ENCODE measurements around the gene ZGPAT. TPM values are rescaled to one million over a fixed set of nuclear protein-coding genes. Genes with fewer than 3 reads are reported as not detected.

Gene ZGPAT
- total RNA-seq, 1 donor: 14.0 TPM

- no peaks in the 10 kb centered on the region for H3K27me3 ChIP-seq (ENCODE audit: insufficient read depth, low read length)
- no peak overlapping the region for H3K4me3 ChIP-seq (ENCODE audit: low read length)
- peaks cover 12% of the 10 kb centered on the region for H3K4me1 ChIP-seq (ENCODE audit: insufficient read depth, low read length)
- H3K9me3 ChIP-seq (ENCODE audit: low read depth, low read length): no peaks in the 10 kb centered on the region
Observed at GRCh38 chr20:63746751-63747315, 39.0 kb downstream of the ZGPAT start.

GRCh38 chr20:63747622-63748069 is 39.8 kb downstream of the ZGPAT start:
- Histone ChIP-seq H3K4me3 (ENCODE audit: low read length) (no peak overlapping the region), H3K9me3 (ENCODE audit: low read depth, low read length) (no peaks in the 10 kb centered on the region), H3K4me1 (ENCODE audit: insufficient read depth, low read length) (peaks cover 12% of the 10 kb centered on the region), H3K27me3 (ENCODE audit: insufficient read depth, low read length) (no peaks in the 10 kb centered on the region)

GRCh38 chr20:63748070-63748933 is 40.5 kb downstream of the ZGPAT start:
- Histone ChIP-seq H3K27me3 (ENCODE audit: insufficient read depth, low read length) (no peaks in the 10 kb centered on the region), H3K4me3 (ENCODE audit: low read length) (no peak overlapping the region), H3K9me3 (ENCODE audit: low read depth, low read length) (no peaks in the 10 kb centered on the region), H3K4me1 (ENCODE audit: insufficient read depth, low read length) (peaks cover 12% of the 10 kb centered on the region)

GRCh38 chr20:63748934-63749270 is 41.1 kb downstream of the ZGPAT start:
- no peaks in the 10 kb centered on the region for H3K9me3 ChIP-seq (ENCODE audit: low read depth, low read length)
- peaks cover 12% of the 10 kb centered on the region for H3K4me1 ChIP-seq (ENCODE audit: insufficient read depth, low read length)
- no peak overlapping the region for H3K4me3 ChIP-seq (ENCODE audit: low read length)
- no peaks in the 10 kb centered on the region for H3K27me3 ChIP-seq (ENCODE audit: insufficient read depth, low read length)

- Histone ChIP-seq H3K4me3 (ENCODE audit: low read length) (no peak overlapping the region), H3K9me3 (ENCODE audit: low read depth, low read length) (no peaks in the 10 kb centered on the region), H3K27me3 (ENCODE audit: insufficient read depth, low read length) (no peaks in the 10 kb centered on the region), H3K4me1 (ENCODE audit: insufficient read depth, low read length) (peaks cover 12% of the 10 kb centered on the region)
Observed at GRCh38 chr20:63749597-63750508, 42.0 kb downstream of the ZGPAT start.

GRCh38 chr20:63750807-63751470 is 43.1 kb downstream of the ZGPAT start:
- Histone ChIP-seq H3K4me1 (ENCODE audit: insufficient read depth, low read length) (peaks cover 14% of the 10 kb centered on the region), H3K9me3 (ENCODE audit: low read depth, low read length) (no peaks in the 10 kb centered on the region), H3K4me3 (ENCODE audit: low read length) (no peak overlapping the region), H3K27me3 (ENCODE audit: insufficient read depth, low read length) (no peaks in the 10 kb centered on the region)

GRCh38 chr20:63751471-63752271 is 43.8 kb downstream of the ZGPAT start:
- no peaks in the 10 kb centered on the region for H3K9me3 ChIP-seq (ENCODE audit: low read depth, low read length)
- no peaks in the 10 kb centered on the region for H3K27me3 ChIP-seq (ENCODE audit: insufficient read depth, low read length)
- H3K4me1 ChIP-seq (ENCODE audit: insufficient read depth, low read length): peaks cover 17% of the 10 kb centered on the region
- H3K4me3 ChIP-seq (ENCODE audit: low read length): no peak overlapping the region

GRCh38 chr20:63752411-63753101 is 44.7 kb downstream of the ZGPAT start:
- Histone ChIP-seq H3K4me1 (ENCODE audit: insufficient read depth, low read length) (peaks cover 17% of the 10 kb centered on the region), H3K4me3 (ENCODE audit: low read length) (no peak overlapping the region), H3K27me3 (ENCODE audit: insufficient read depth, low read length) (no peaks in the 10 kb centered on the region), H3K9me3 (ENCODE audit: low read depth, low read length) (no peaks in the 10 kb centered on the region)

GRCh38 chr20:63753381-63753780 is 45.5 kb downstream of the ZGPAT start:
- Histone ChIP-seq H3K4me3 (ENCODE audit: low read length) (no peak overlapping the region), H3K27me3 (ENCODE audit: insufficient read depth, low read length) (no peaks in the 10 kb centered on the region), H3K4me1 (ENCODE audit: insufficient read depth, low read length) (peaks cover 17% of the 10 kb centered on the region), H3K9me3 (ENCODE audit: low read depth, low read length) (no peaks in the 10 kb centered on the region)

GRCh38 chr20:63754008-63754407 is 46.2 kb downstream of the ZGPAT start:
- Histone ChIP-seq H3K27me3 (ENCODE audit: insufficient read depth, low read length) (no peaks in the 10 kb centered on the region), H3K4me3 (ENCODE audit: low read length) (no peak overlapping the region), H3K4me1 (ENCODE audit: insufficient read depth, low read length) (peaks cover 17% of the 10 kb centered on the region), H3K9me3 (ENCODE audit: low read depth, low read length) (no peaks in the 10 kb centered on the region)

GRCh38 chr20:63755933-63756647 is 48.3 kb downstream of the ZGPAT start:
- Histone ChIP-seq H3K27me3 (ENCODE audit: insufficient read depth, low read length) (no peaks in the 10 kb centered on the region), H3K4me1 (ENCODE audit: insufficient read depth, low read length) (peaks cover 8% of the 10 kb centered on the region), H3K4me3 (ENCODE audit: low read length) (no peak overlapping the region), H3K9me3 (ENCODE audit: low read depth, low read length) (no peaks in the 10 kb centered on the region)

GRCh38 chr20:63756648-63756991 is 48.8 kb downstream of the ZGPAT start:
- Histone ChIP-seq H3K27me3 (ENCODE audit: insufficient read depth, low read length) (no peaks in the 10 kb centered on the region), H3K9me3 (ENCODE audit: low read depth, low read length) (no peaks in the 10 kb centered on the region), H3K4me3 (ENCODE audit: low read length) (no peak overlapping the region), H3K4me1 (ENCODE audit: insufficient read depth, low read length) (peaks cover 5% of the 10 kb centered on the region)

- Histone ChIP-seq H3K9me3 (ENCODE audit: low read depth, low read length) (no peaks in the 10 kb centered on the region), H3K4me3 (ENCODE audit: low read length) (no peak overlapping the region), H3K4me1 (ENCODE audit: insufficient read depth, low read length) (peaks cover 5% of the 10 kb centered on the region), H3K27me3 (ENCODE audit: insufficient read depth, low read length) (no peaks in the 10 kb centered on the region)
Observed at GRCh38 chr20:63758152-63758551, 50.3 kb downstream of the ZGPAT start.
